ENCODE results near the gene MAP3K13. TPM values are rescaled to one million over a fixed set of nuclear protein-coding genes. Genes with fewer than 3 reads are reported as not detected.

The MAP3K13 gene
- total and polyA plus RNA-seq, 10 of the 15 experiments (the other 5 are each of a cell fraction or from before 2014, with no cell fraction given) = 10.5 to 70.8 (median 26.8) TPM

DNA sequence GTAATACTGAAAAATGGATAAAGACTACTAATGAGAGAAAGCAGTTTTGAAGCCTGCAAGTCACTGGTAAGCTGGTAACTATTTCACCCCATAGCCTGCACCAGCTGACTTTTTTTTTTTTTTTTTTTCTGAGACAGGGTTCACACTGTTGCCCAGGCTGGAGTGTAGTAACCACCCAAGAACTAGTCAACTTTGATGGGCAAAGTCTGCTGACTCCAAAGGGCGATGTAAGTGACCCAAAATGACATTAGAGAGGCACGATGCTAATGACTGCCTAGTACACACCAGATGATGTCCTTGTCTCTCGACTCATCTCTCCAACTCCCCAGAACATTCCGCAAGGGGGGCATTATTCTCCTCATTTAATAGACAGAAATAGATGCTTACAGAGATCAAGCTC is 148.8 kb downstream of the MAP3K13 start:
- intact Hi-C loops (cut with micrococcal nuclease; ENCODE audit: unreplicated experiment) = no loop called here
- in situ Hi-C loops (cut with MboI) = no loop called here
- Histone ChIP-seq H3K36me3 (ENCODE audit: control insufficient read depth in 2 of 2, insufficient read depth in 2 of 2, low read length in 1 of 2) (peaks cover 0 to 3% of the 10 kb centered on the region in 2 experiments; a peak in 2 of 4 replicates), H3K9ac (ENCODE audit: control insufficient read depth, insufficient read depth, low read length) (no peak overlapping the region), H3K27ac (ENCODE audit: control insufficient read depth, insufficient read depth) (no peak overlapping the region), H2AFZ (ENCODE audit: control insufficient read depth, low read depth, low read length) (no peak overlapping the region), H3K4me3 (no peak overlapping the region), H3K9me3 (replicated peaks; ENCODE audit: control insufficient read depth, insufficient read depth, low read length) (no peaks in the 10 kb centered on the region), H3K4me1 (ENCODE audit: control insufficient read depth, insufficient read depth, low read length) (no peaks in the 10 kb centered on the region), H4K20me1 (ENCODE audit: control insufficient read depth, insufficient read depth) (no peaks in the 10 kb centered on the region), H3K79me2 (ENCODE audit: control insufficient read depth, insufficient read depth, low read length) (no peaks in the 10 kb centered on the region), H3K27me3 (replicated peaks in 1 of 2; ENCODE audit: control insufficient read depth in 2 of 2, insufficient read depth in 2 of 2, low read length in 1 of 2) (no peaks in the 10 kb centered on the region), H3K4me2 (ENCODE audit: control insufficient read depth, insufficient read depth) (no peak overlapping the region)
- ChIA-PET CTCF (interaction anchor here (1.2 kb wide), 1 partner anchor 76 kb away, joined by 3 read pairs; no protein-coding TSS in a partner anchor), POLR2A (no interaction called here), RAD21 (ENCODE audit: unreplicated experiment) (no interaction called here), SMC1A (ENCODE audit: uncharacterized antibody, unreplicated experiment) (interaction anchor here (1.2 kb wide), 1 partner anchor 50 kb away, joined by 3 read pairs; no protein-coding TSS in a partner anchor)
- no peak for FAIRE-seq
- ATAC-seq = no peak
- TF ChIP-seq SPI1 (IDR thresholded peaks at IDR 0.05; ENCODE audit: borderline replicate concordance, insufficient read depth, low read depth, low read length) = no peak
- TF ChIP-seq NR2C1 (IDR thresholded peaks at IDR 0.05) = no peak
- TF ChIP-seq IRF4 (IDR thresholded peaks at IDR 0.05; ENCODE audit: low read depth, low read length) = no peak
- WGBS (ENCODE audit: insufficient coverage, insufficient replicate concordance, low lambda C conversion rate, missing lambda C conversion rate) = 83% methylated on average over 4 of the region's 4 CpGs
- no peak for DNase-seq (ENCODE audit: low read depth, low spot score)
- BruUV-seq (replicated peaks) = no TSS peak

GRCh38 chr3:185517387-185518130 is 154.6 kb downstream of the MAP3K13 start:
- Histone ChIP-seq H3K4me1 (ENCODE audit: control insufficient read depth, insufficient read depth, low read length) (peaks cover 4% of the 10 kb centered on the region; the same call in 1 of the 2 replicates), H3K9ac (ENCODE audit: control insufficient read depth, insufficient read depth, low read length) (no peak overlapping the region), H3K4me2 (ENCODE audit: control insufficient read depth, insufficient read depth) (no peak overlapping the region), H3K27ac (ENCODE audit: control insufficient read depth, insufficient read depth) (no peak overlapping the region), H2AFZ (ENCODE audit: control insufficient read depth, low read depth, low read length) (no peak overlapping the region), H3K79me2 (ENCODE audit: control insufficient read depth, insufficient read depth, low read length) (no peaks in the 10 kb centered on the region), H3K36me3 (ENCODE audit: control insufficient read depth in 2 of 2, insufficient read depth in 2 of 2, low read length in 1 of 2) (no peaks in the 10 kb centered on the region; a peak in 2 of 4 replicates), H4K20me1 (ENCODE audit: control insufficient read depth, insufficient read depth) (no peaks in the 10 kb centered on the region), H3K9me3 (replicated peaks; ENCODE audit: control insufficient read depth, insufficient read depth, low read length) (no peaks in the 10 kb centered on the region), H3K27me3 (replicated peaks in 1 of 2; ENCODE audit: control insufficient read depth in 2 of 2, insufficient read depth in 2 of 2, low read length in 1 of 2) (no peaks in the 10 kb centered on the region), H3K4me3 (no peak overlapping the region)
- TF ChIP-seq LARP7 (IDR thresholded peaks at IDR 0.05) = no peak
- TF ChIP-seq SUPT20H (IDR thresholded peaks at IDR 0.05; ENCODE audit: borderline replicate concordance, control insufficient read depth, low read depth, low read length) = no peak
- TF ChIP-seq IRF5 (IDR thresholded peaks at IDR 0.05; ENCODE audit: borderline replicate concordance) = no peak
- no peak for TF ChIP-seq MYB (IDR thresholded peaks at IDR 0.05; ENCODE audit: borderline replicate concordance, low read depth, low read length)
- no peak for TF ChIP-seq ASH2L (IDR thresholded peaks at IDR 0.05; ENCODE audit: borderline replicate concordance, low read depth)
- no peak for TF ChIP-seq ZNF687 (IDR thresholded peaks at IDR 0.05)
- TF ChIP-seq SREBF2 (IDR thresholded peaks at IDR 0.05; ENCODE audit: low read length) = no peak
- TF ChIP-seq KDM1A (IDR thresholded peaks at IDR 0.05; ENCODE audit: borderline replicate concordance) = no peak
- FAIRE-seq (no peak), DNase-seq (ENCODE audit: low read depth, low spot score) (no peak), ATAC-seq (no peak)
- ChIA-PET POLR2A (no interaction called here), RAD21 (ENCODE audit: unreplicated experiment) (no interaction called here), CTCF (interaction anchor here (0.9 kb wide), 1 partner anchor 15 kb away, joined by 3 read pairs; no protein-coding TSS in a partner anchor), SMC1A (ENCODE audit: uncharacterized antibody, unreplicated experiment) (no interaction called here)
- in situ Hi-C loops (cut with MboI) = no loop called here
- BruUV-seq (replicated peaks) = no TSS peak
- 80% methylated on average over 2 of the region's 2 CpGs for WGBS (ENCODE audit: insufficient coverage, insufficient replicate concordance, low lambda C conversion rate, missing lambda C conversion rate)
- intact Hi-C loops (cut with micrococcal nuclease; ENCODE audit: unreplicated experiment) = no loop called here

All from GM12878 (cell line).